NCI-H146 (cell line): ENCODE results near the gene GPD2.
A peak's percentile ranks its signal among the peaks of the same experiment; 100 is the strongest.

Source experiments
- DNase-seq: peaks from one replicate; lab custom pipeline; 2025; lab: John Stamatoyannopoulos, UW

The GPD2 gene

DNA sequence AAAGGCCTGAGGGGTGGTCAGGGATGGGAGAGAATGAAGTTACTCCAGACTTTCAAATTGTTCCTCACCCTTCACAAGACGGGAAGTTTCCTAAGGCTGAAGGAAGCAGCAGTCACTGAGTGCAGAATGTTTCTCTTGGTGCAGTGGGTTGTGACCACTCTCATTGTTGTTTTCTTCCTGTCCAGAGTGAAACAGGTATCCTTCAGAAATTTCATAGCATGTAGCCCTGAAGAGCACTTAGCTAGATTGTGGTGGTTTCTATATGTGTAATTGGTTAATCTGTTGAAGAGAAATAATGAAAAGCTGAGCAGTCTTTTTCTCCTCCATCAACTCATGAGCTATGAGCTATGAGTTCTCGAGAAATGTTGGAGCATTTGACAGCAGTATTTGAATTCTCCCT, 96.8 kb downstream of the GPD2 start:
- no peak for DNase-seq

DNA sequence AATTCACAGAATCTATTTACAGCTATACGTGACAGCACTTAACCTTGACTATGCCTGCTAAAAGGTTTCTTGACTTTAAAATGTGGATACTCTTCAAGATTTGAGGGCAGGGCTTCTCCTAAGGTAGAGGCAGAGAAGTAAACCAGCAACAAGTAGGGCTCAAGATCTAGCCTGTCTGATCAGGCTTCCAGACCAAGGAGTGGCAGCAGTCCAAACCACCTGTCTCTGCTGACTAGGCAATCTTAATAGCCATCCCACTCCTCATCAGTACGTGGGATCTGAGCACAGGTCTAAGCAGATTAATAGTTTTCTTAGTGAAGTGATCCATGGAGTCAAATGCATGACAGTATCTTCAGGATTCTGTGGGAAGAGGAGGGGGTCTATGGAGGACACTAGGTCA, 100.4 kb downstream of the GPD2 start:
- no peak for DNase-seq

DNA sequence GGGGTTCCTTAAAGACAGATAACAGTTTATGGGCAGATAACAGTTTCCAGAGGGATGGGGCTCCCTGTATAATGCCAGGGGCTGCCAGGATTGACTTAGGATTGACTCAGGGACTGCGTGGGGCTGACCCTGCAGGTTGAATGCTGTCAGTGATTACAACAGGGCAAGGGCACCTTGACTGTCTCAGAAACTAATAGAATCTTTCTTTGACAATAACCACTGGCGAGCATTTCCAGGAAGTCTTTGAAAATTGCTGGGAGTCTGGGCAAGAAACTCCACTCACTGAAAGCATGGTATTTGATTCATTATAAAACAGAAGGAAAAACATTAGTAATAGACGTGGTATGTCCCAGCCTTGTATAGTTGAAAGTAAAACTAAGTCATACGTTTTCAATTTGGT, 101.0 kb downstream of the GPD2 start:
- no peak for DNase-seq

DNA sequence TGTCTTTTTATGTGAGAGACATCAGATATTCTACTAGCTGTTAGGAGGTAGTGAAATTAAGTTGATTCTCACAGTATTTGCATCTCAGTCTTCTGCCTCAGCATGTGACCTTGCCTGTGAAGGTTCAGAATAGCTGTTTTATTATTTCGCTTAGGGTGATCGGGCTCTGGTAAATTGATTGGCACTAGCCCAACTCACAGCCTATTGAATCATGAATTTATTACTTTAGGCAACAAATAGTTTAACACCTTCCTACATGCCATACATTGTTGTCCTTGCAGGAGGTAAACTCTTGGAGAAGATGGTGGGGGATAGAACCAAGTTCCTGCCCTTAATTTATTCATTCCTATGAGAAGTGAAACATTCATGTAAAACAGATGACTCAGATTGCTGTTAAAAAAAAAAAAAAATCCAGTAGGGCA, 101.9 kb downstream of the GPD2 start:
- no peak for DNase-seq

DNA sequence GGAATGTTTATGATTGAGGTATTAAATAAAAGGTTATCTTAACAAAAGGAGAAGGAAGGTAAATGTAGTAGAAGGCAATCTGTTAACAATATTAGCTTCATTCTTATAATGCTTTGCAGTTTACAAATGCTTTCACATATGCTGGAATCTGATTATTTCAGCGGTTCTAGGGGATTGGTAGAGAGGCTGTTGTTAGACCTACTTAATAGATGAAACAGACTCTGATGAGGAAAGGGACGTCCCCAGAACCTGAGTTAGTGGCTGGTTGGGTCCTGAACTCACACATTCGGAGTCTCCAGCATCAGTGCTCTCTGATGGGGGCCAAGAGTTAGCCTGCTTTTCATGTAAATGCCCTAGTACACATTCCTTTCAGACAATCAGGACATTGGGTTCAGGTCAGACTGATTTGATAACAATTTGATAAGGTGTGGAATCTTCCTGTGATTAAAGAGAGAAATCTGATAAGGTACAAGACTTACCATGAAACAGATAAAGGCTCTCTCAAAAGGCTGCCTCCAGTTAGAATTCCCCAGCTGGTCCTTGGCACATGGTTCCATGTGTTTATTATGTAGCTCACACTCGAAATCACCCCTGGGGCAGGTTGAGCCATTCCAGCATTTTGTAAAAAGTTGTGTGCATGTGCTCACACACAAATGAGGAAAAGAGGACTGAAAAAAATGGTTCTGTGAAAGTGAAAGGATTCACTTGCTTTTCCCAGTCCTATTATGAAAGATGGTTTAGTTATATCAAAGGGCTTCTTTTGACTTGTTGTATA, 103.1 kb downstream of the GPD2 start:
- no peak for DNase-seq

DNA sequence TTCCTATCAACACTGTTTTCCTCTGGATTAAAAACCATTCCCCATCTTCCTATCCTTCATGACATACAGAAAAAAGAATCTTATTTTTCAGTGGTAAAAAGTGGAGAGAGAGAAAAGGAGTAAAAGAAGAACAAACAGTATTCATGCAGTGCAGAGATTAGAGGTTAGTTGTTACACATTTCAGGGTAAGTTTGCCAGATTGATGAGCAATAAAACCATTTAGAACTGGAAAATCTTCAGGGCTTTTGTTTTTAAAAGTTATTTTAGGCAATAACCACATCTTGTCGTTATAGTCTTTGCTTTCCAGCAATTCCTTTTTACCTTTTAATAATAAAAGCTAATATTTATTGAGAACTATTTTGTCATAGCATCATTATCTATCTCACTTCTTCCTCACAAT, 104.5 kb downstream of the GPD2 start:
- no peak for DNase-seq

DNA sequence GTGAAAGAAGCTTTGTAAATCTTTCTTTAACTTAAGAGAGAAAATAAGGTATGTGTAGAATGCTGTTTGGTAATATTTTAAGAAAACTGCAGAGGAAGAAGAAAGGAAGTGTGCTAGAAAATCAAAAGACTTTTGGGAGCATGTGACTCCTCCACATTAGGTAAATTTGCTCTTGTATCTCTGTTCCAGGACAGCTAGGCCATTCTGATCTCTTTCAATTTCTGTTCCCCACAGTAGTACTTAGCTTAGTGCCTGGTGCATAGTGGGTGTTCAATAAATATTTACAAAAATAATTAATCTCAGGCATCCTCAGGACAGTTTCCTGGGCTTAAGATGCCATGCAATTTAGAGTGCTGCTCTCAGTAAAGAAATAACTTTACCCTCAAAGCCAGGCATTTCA, 105.0 kb downstream of the GPD2 start:
- no peak for DNase-seq

DNA sequence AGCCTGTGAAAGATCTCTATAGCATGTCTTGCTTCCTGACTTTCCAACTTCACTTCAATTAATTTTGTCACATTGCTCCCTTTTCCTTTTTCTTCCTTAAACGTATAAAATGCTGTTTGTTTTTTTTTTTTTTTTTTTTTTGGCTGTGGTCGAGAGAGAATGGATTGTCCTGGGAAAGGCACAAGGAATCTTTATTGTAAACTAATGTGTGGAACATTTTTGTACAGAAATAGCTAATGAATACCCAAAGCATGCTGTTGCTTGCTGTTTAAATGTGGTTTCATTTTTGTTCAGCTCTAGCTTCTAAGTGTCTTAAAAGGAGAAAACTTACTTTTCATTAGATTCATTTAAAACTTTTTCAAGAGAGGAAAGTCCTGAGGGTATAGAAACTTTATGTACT, 105.5 kb downstream of the GPD2 start:
- no peak for DNase-seq

DNA sequence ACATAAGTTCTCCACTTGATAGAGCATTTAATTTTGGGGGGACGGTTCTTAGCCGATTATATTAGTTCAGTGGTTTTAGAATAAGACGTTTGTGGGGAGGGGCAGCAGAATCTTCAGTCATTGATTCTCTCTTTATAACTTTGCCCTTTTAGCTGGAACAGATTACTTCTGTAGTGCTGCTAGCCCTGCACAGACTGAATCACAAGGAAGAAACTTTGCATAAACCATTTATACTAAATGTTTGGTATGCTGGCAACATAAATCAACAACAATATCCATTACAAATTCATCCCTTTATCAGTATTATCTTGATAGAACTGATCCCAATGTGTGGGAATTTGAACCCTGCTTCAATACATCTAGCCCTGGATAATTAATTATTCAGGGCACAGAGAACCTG, 112.2 kb downstream of the GPD2 start:
- DNase-seq, result no peak

DNA sequence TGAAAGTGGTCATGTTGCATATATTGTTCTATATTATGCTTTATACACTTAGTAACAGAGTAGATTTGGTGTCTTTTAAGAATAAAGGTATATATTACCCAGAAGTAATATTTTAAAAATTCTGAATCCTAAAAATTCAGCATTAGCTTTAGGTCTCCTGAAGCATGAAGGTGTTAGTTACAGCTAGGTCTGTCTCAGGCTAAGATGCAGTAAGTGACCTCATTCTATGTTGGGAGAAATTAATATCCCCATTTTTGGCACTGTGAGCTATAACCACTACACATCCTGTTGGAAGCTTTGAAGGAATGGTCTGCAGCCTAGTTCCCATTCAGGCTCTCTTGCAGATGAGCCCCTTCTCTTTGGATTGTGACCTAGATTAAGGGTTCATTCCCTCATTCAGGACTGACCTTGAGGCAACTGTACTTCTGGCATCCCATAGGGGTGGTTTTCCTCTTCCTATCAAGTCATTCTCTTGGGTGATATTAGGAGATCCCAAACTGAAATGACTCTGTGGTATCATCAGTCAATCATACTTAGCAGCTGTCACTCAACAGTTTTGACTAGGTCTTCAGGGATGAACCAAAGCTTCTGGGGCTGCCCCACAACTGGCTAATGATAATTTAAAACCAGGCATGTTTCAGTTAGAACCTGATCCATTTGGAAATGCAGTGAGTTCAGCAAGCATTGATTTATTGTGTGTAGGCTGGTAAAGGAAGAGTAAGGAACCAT, 117.7 kb downstream of the GPD2 start:
- DNase-seq, result no peak

DNA sequence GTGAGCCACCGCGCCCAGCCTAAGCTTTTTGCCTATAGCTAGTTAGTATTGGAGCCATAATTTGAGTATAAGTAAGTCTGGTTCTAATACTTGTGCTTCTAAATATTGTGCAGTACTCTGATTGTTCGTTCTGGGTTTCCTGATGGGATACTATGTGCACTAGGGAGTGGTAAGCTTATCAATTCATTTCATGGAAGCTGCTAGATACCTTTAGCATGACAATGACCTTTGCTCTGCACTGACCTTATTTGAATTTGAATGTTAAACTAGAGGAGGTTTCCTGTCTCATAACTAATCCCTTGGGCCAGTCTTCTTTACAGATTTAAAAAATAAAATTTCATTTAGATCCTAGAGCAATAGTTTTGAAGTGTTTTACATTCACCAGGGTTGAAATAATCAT, 125.1 kb downstream of the GPD2 start:
- DNase-seq, result no peak

DNA sequence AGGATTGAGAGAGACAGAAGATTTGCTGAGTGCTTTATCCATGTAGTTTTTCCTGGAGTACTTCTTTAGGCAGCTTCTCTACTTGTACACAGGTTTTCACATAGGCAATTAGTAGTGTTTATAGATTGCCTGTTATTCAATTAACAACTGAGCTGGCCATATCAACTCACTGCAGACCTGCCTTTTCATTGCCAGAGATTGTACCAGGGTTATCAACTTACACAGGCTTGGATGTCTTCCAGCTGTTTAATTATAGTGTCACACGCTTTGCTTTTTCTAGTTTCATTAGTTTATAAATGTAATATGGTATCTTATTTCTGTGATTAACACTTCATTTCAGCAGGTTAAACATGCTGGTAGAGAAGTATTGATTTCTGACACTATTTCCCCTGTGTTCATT, 125.9 kb downstream of the GPD2 start:
- DNase-seq, result peak; percentile 80

DNA sequence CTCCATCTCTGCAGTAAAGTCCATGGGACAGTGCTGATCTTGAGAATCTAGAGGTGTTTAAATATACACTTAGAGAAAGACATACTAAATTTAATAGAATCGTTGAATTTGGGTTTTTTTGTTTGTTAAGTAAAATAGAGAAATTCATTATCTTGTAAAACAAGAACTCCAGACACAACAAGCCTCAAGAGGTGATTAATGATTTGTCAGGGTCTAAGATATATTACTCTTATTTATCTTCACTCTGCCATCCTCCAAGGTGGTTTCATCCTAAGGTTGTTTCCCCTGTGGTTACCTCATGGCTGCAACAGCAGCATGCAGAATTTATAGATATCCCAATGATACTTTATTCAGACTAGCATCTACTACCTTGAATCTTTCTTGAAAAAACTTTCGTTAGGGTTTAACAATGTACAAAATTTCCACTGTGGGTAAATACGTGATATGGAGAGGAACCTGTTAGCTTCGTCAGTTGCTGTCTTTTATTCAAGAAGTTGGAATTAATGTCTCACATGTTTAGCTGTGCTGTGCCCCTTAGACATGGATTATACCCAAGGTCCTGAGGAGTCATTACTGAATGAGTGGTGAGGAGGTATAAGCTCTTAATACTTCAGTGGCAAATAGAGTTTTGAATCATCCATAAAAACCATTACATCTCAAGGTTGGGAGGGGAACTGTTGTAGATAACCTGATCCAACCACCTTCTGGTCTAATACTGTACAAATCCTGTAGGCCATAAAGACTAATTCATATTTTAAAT, 128.0 kb downstream of the GPD2 start:
- no peak for DNase-seq

DNA sequence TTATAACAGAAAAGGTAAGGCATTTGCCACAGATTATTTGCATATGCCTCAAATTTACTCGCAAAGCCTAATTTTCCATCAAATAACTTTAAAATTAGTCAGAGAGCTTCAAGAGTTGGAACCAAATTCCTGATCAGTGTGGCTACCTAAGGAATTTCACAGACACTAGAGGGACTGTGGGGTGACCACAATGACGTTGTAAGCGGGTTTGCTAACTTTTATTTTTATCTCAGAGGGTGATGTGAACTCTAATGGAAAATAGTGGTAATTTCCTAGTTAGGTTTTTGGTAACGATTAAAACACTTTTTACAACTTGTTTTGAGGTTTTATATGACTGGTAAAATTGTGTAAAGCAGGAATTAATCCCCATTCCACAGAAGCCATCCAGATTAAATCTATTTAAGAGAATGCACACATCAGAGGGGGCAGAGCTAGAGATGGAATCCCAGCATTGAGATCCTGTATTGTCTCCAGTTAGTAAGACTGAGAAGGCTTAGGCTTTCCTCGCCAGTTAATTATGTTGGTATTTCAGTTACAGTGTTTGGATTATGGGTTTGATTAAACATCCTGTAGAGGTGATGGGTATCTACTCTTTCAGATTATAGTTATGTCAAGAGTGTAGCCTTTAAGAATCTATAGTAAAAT, 129.0 kb downstream of the GPD2 start:
- no peak for DNase-seq

DNA sequence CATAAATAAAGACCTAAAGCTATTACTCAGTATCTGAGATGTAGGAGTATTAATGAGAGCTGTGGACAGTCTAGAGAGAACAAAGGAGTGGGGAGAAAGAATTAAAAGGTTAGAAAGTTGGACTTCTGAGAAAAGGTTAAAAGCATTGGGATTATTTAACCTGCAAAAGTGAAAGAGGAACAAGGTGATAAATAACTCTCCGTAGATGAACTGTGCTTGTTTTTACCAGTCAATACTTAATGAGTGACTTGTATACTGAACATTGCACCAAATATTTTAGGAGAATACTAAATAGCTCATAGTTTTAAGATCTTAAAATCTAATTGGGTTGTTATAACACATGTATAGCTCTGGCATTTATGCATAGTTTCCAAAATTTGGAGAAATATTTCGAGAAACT, 137.5 kb downstream of the GPD2 start:
- no peak for DNase-seq

DNA sequence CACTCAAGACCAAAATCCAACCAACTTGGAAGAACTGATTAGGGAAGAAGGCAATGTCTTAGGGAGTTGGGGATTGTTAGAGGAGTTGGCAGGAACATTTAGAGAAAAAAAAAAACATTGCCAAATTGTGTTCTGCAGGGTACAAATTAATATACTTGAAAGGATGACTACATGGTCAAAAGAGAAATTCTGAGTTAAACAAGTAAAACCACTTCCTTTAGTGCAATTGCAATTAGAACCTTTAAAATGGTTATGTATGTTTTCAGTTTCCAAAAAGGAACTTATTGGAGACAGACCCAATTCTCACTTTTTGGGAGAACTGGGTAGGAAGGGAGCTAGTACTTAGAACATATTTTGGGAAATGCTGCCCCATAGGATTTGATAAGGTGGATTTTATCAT, 137.9 kb downstream of the GPD2 start:
- no peak for DNase-seq

DNA sequence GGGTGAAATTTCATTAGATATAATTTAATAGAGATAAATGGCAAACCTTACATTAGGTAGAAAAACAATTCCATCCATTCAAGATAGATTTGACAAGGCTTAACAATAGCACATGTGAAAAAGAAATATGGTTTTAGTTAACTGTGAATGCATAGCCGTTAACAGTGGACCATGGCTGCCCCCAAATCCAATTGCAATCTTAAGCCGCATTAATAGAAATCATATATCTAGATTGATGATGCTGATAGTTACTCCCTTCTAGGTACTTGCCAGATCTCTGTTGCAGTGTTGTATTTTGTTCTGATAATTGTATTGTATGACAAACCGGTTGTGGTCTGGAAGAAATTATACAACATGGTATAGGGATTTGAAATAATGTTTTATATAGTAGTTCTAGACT, 139.8 kb downstream of the GPD2 start:
- DNase-seq, result no peak

DNA sequence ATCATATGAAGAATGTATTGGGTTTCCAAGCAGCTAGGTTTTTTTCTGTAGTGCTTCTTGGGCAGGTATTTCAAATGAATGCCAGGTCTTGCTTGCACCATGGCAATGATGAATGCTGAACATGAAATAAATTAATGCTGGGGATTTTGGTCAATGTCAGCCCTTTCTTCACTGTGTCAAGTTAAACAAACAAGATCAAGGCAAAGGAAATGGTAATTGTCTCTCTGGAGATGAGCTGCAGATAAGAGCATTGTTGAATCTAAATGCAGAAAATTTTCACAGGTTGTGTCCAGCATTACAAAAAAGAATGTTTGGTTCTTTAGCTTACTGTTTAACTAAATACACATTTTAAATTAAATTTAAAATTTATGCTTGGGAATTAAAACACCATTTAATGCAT, 144.3 kb downstream of the GPD2 start:
- peak; percentile 68 for DNase-seq

DNA sequence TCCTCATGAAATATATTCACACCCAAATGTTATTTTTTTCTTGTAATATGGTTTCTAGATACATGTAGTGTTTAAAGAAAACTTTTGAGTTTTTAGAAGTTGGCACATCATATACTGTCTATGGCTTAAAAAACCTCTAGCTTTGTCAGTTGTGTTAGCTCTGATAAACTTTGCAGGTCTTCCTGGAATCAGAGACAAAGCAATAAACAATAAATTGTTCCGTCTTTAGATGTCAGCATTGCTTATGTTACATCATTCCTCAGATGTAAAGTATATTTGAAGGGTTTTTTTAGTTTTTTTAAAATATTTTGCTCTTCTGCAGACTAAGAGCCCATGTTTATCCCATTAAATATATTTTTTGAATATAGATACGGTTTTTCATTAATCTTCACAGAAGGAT, 145.1 kb downstream of the GPD2 start:
- DNase-seq, result no peak

DNA sequence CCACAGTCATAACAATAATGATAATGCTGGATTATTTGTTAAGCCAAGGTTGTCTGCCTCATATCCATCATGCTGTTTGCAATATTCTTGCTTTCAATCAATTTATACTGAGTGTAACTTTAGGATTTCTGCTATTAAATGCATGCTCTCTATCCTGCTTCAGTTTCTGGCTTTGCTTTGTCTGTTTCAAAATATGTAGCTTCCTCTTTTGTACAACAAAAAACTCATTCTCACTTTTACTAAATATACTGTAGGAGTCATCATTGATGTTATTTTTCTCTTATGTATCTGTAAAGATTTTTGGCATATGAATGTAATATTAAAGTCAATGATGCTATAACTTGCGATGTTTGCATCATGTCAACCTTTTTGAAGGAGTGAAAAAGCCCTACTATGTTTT, 149.3 kb downstream of the GPD2 start:
- no peak for DNase-seq

DNA sequence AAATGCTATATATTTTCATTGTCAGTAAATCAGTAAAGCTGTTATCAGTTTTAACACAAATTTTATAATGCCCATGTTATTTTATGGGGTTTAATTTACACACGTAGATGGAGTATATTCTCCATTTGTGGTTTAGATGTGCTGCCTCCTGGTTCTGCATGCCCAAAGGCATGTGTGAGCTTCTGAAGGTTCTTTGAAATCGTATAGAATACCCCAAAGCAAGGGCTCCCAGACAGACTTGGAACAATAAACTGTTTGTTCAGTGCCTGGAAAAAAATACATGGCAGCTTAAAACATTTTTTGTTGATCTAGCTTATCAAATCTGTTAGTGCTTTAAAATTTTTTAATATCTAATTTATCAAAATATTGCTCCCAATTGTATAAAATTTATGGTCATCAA, 150.4 kb downstream of the GPD2 start:
- DNase-seq, result no peak

DNA sequence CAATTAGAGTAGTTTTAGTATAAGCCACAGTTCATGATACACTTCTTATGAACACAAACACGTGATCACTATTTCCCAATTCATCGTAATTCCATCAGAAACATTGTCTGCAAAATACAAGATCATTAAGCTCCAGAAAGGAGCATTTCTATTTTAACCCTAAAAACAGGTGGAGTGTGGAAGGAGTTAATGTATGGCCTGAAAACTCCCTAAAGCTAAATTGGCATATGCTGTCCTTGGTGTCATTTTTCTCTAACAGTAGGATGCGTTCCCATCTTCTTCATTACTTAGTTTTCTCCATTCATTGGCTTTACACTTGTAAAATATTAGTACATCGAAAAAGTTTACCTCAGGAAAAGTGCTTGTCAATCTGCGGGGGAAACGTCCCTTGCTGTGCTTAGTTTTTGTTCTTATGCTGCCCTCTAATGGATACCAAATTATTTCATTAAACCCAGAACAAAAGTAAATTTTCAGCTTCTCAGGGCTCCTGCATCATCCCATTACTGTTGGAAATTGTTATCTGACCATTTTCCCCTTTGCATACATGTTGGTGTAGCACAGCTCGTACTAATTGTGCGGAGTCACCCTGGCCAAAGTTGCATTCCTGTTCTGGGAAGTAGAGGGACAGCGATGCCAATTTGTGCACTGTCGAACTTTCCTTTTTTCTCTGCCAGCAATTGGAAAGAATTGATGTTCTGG, 153.4 kb downstream of the GPD2 start:
- DNase-seq, result peak; percentile 25
